Stimulated activated CD4-positive, alpha-beta T cell treated with anti-CD3 and anti-CD28 coated beads, Interleukin-2, amount 100 ng/mL, for 4 hours (primary cell): ENCODE measurements around the gene SLC7A14.
"Not testable (repeated sequence)": the region's sequence is repeated elsewhere in the genome, so short reads cannot be mapped to it uniquely, and the experiment has no call there.

ENCODE experiments used
- DNase-seq: peaks from one replicate; pipeline ENCODE4 v3.0.0-alpha.2; 2020; ENCODE audit warnings: low read depth

SLC7A14 gene

DNA sequence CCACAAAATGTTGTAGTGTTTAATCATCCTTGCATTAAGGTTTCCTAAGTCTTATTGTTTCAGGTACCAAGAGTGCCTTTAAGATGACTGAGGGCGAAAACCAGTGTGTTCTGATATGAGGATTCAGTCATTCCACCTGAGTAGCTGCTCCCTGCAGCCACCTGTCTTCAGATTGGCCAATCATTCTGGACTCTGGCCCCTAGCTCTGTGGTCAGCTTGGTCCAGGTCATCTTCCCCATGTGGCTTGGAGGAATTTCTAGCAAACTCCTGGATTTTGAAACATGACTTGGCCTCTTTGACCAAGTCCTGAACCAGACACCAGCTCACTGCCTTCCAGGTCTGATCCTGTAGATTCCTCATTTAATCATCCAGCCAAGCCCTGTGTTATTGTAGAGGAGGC is 7.8 kb upstream of the SLC7A14 start:
- no peak for DNase-seq

- no peak for DNase-seq
These were observed 3.2 kb upstream of the SLC7A14 start for GRCh38 chr3:170589113-170589512.

DNA sequence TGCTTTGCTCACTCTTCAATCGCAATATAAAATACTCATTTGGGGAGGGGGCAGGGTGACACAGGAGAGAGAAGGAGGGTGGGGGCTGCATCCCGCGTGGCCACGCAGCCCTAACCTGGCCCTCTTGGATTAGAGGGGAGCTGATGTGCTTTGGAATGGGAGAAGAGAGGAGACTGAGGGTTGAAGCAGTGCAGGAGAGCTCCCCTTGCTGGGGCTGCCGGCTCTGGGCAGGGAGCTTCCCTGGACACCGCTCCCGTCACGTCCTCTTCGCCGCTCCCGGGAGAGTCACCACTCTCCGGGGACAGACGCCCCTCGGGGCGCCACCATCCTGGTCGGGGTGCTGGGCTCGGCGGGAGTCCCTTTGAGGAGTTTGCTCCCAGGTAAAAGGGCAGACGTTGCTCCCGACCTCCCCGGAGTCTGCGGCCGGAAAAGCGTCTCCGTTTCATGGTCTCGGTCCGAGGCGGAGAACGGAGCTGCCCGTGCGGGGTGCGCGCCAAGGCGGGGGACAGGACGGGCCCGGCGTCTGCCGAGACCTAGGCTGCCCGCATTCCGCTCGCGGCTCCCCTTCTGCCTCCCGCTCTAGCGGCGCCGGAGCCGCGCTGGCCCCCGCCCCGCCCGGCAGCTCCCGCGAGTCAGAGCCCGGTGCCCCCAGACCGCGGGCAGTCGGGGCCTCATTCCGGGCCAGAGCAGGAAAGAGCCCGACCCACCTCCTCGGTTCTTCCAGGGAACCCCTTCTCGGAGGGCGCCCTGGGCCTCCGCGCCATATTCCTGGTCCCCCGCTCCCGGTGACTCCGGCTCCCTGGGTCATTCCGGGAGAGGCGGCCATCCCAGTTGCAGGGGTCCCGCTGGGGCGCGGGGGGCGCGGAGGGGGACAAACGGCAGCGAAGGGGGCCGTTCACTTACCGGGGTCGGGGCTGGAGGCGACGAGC is 603 bp downstream of the SLC7A14 start:
- DNase-seq = no peak

DNA sequence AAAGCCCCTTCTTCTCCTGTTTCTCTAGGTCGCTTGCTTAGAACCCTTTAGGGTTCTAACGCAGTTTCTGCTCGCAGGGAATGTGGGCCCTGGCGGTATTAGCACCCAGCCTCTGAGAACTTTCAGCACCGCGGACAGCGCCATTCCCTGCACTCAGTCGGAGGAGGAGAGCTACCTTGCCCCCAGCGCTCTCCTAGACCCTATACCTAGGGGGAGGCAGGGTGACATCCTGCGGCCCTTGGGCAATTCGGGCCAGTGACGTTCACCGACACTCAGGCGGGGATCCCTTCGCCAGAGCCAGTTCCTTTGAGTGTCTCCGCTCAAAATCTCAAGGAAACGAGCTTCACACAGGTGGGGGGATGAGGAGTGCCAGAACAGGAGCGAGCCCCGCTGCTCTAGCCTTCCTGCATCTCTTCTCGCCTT is 1.3 kb downstream of the SLC7A14 start:
- DNase-seq = peak; percentile 7

DNA sequence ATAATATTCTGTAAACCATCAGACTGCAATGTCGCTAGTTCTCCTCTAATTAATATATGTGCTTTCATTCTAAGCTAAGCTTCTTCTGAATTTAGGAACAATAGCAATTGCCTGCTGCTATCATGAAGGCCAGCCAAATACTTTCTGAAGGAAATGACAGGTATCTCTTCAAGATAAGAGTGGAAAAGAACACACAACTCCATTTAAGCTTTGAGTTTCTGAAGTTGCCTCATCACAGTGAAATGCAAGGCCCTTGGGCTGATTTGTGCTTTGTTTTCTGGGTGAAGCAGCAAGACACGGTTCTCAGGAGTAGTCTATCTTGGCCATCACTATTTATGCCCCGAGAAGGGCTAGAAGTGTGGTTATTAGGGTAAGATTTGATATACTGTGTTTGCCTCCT is 6.2 kb downstream of the SLC7A14 start:
- DNase-seq = no peak

DNA sequence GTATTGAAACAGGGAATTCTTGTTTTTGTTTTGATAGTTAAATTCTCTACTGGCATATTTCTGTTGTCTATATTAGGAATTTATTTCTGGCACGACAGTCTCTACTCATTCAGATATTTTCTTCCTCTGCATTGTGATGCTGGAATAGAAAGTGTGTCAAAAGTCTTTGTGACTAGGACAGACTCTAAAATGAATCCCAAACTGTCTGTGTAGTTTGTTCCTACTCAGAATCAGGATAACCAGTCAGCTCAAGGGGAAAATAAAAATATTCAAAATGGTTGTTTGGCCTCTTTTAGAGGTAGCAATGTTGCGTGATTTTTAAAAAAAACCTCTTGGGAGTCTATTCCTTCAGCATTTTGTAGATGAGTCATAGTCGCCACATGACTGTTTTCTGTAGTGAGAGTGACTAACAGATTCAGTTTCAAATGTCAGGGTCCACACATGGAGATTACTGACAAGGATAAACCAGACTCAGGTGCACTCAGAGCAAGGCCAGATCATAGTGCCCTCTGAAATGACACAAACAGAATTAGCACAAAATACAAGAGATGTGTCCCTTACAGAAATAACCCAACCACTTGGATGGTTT is 13.1 kb downstream of the SLC7A14 start:
- no peak for DNase-seq

- not testable (repeated sequence) for DNase-seq
These were observed 18.3 kb downstream of the SLC7A14 start for GRCh38 chr3:170567598-170567997.

DNA sequence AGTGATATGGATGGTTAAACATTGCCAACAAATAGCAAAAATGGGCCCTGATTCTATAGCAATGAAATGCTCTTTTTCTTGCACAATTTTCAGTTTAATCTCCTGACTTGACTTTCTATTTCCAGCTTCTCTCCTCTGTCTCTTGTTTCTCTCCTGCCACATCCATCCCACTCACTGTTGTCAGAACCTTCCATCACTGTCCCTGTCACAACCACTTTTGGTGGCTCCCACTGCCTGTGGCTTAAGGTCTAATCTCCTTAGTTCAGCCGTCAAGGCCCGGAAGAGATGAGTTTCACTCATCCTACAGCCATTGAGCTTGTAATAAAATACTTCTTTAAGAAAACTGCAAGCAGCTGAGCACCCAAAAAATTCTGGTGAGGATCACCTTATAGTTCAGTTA is 19.5 kb downstream of the SLC7A14 start:
- DNase-seq = no peak

- no peak for DNase-seq
These were observed 20.4 kb downstream of the SLC7A14 start for GRCh38 chr3:170565495-170565894.

- no peak for DNase-seq
These were observed 21.2 kb downstream of the SLC7A14 start for GRCh38 chr3:170564664-170565063.

DNA sequence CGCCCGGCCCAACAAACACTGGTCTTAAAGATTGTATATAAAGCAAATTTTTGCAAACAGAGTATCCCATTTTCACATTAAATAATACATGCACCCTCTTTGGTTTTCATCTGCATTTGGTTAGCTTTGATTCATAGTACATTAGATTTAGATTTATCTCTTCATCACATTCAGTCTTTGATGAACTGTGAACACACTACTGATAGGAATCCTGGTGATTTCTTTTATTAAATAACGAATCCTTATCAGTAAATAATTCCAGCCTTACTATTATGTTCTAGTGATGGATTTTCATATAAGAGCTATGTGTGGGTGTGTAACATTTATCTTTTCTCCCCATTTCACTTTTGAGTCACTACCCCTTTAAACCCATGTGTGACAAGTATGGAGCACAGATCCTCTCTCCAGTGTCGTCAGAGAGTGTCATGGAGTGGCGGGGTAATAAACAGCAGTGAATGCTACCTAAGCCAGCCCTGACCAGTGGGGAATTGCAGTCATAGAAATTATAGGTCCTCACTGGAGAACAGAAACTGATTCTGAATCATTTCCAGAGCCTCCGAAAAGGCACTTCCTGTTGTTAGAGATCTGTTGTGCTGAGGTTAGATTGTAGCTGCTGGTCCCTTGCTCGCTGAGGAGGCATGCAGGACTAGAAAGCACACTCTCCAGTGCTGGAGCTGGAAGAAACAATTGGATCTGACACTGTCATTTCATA is 22.0 kb downstream of the SLC7A14 start:
- DNase-seq = no peak

DNA sequence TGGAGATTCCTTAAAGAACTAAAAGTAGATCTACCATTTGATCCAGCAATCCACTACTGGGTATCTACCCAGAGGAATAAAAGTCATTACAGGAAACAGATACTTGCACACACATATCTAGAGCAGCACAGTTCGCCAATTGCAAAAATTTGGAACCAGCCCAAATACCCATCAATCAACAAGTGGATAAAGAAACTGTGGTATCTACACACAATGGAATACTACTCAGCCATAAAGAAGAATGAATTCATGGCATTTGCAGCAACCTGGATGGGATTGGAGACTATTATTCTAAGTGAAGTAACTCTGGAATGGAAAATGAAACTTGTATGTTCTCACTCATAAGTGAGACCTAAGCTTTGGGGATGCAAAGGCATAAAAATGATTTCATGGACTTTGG is 23.8 kb downstream of the SLC7A14 start:
- DNase-seq = no peak

GRCh38 chr3:170560717-170561382 is 25.0 kb downstream of the SLC7A14 start:
- DNase-seq = no peak

GRCh38 chr3:170560296-170560695 is 25.6 kb downstream of the SLC7A14 start:
- no peak for DNase-seq

- no peak for DNase-seq
These were observed 27.4 kb downstream of the SLC7A14 start for GRCh38 chr3:170558427-170558826.

DNA sequence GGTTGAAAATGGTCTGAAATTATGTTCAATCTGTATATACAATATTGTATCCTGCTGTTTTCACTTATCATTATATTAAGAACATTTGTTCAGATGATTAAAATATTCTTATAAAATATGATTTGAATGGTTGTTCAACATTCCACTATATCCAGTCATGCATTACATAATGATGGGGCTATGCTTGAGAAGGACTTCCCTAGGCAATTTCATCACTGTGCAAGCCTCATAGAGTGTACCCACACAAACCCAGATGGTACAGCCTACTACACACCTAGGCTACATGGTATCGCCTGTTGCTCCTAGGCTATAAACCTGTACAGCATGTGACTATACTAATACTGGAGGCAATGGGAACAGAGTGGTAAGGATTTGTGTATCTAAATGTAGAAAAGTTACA is 30.5 kb downstream of the SLC7A14 start:
- DNase-seq = no peak

GRCh38 chr3:170553788-170554757 is 31.8 kb downstream of the SLC7A14 start:
- no peak for DNase-seq

GRCh38 chr3:170551252-170551651 is 34.6 kb downstream of the SLC7A14 start:
- DNase-seq = no peak

DNA sequence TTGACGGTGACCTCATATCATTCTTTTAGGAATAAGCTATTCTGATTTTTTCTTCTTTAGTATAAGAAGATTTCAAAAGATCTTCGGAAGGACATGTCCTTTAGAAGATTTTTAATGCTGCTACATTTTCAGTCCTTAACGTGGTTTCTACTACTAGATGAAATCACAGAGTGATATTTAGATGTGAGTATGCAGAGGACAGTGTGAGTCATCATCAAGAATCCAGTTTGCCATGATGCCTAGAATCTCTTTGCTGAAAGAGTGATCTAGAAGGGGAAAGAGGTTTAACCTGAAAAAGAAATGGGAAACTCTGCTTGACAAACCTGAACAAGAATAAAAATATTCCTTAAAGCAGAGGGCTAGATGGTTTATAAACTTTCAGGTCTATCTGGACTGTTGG is 43.2 kb downstream of the SLC7A14 start:
- no peak for DNase-seq

DNA sequence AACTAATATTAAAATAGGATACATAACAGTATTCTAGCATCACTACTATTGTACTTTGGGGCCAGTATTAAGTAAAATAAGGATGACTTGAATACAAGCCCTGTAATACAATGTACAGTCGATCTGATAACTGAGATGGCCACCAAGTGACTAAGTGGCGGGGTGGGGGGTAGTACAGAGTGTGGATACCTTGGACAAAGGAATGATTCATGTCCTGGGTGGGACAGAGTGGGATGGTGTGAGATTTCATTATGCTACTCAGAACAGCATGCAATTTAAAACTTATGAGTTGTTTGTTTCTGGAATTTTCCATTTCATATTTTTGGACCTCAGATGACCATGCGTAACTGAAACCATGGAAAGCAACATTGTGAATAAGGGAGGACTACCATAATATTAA is 46.0 kb downstream of the SLC7A14 start:
- no peak for DNase-seq

DNA sequence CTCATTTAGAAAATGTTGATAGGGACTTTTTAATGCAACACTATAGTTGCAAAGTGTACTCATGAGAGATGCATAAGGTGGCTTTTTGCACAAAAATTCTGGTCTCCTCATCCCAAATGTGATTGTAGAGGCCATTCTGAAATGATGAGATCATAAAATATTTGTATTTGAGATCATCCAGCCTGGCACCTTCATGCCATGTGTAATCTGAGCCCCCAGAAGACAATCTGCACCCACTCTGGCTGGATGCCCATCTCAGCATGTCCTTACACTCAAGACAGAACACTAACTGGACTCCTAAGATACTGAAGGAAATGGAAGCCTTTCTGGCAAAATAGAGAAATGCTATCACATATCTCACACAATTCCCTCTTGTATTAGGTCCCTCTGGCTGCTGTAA is 49.2 kb downstream of the SLC7A14 start:
- DNase-seq = no peak
